ENCODE data around the gene ADGRE3. TPM values are rescaled to one million over a fixed set of nuclear protein-coding genes. Genes with fewer than 3 reads are reported as not detected.

ADGRE3 gene
- total RNA-seq, 2 donors from 2014 or later, result 0.15 TPM; not detected in 1

- DNase-seq (no peak), ATAC-seq (no peak)
- no peak overlapping the region for H3K4me3 Mint-ChIP-seq
- H3K36me3 Mint-ChIP-seq (ENCODE audit: low read depth), result no peaks in the 10 kb centered on the region
- no peaks in the 10 kb centered on the region for H3K27me3 Mint-ChIP-seq
- H3K9me3 ChIP-seq (ENCODE audit: control insufficient read depth, low read length, poor library complexity, severe bottlenecking), result no peaks in the 10 kb centered on the region
- no peak overlapping the region for H3K27ac Mint-ChIP-seq
- peaks cover 16% of the 10 kb centered on the region for H3K4me1 Mint-ChIP-seq
Measured at GRCh38 chr19:14576363-14576762, 98.3 kb downstream of the ADGRE3 start.

GRCh38 chr19:14575428-14575980, 99.1 kb downstream of the ADGRE3 start:
- H3K27me3 Mint-ChIP-seq, result no peaks in the 10 kb centered on the region
- H3K4me3 Mint-ChIP-seq, result no peak overlapping the region
- H3K4me1 Mint-ChIP-seq, result peaks cover 18% of the 10 kb centered on the region
- no peaks in the 10 kb centered on the region for H3K9me3 ChIP-seq (ENCODE audit: control insufficient read depth, low read length, poor library complexity, severe bottlenecking)
- no peaks in the 10 kb centered on the region for H3K36me3 Mint-ChIP-seq (ENCODE audit: low read depth)
- H3K27ac Mint-ChIP-seq, result no peak overlapping the region
- DNase-seq (no peak), ATAC-seq (no peak)

DNA sequence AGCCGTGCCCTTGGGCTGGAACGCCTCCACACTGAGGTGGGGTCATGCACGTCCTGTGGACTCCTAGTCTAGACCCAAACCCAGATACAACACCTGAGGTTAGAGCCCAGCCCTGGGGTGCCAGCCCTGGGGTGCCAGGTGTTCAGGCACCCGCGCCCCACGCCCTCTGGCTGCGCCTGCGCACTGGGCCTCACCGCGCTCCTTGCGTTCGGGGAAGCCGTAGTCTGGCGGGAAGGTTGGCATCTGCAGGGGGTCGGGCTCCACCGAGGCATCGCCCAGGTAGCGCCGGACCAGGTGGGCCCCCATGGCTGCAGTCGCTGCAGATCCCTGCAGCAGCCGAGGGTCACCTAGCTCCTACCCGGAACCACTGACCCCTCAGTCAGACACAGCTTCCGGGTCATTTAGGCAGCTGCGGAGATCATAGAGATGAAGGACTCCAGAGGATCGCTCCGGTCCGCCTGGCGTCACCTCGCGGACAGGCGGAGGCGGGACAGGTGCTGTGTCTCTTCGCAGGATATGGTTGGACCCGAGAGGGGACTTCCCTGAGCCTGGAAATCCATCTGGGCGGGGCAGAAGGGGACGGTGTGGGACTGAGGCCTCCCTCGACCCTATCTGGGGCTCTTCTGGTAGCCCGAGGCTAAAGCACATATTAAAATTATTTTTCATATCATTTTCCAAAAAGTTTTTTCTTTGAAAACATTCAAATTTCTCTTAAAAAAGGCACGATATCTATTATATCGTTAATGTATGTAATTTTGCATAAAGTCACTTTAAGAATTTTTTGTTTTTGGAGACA, 102.8 kb downstream of the ADGRE3 start, which contains the start of gene NDUFB7:
NDUFB7 (minus strand) TSS at position 372 of the 796 bp plus-strand sequence; CDS start at position 306, 66 bp downstream.
- H3K4me3 Mint-ChIP-seq, result peak within 1 kb of the TSS; percentile 94
- DNase-seq, result peak; percentile 81 to 87 (median 87)
- H3K9me3 ChIP-seq (ENCODE audit: control insufficient read depth, low read length, poor library complexity, severe bottlenecking), result no peaks in the 10 kb centered on the region
- H3K4me1 Mint-ChIP-seq, result peaks cover 32% of the 10 kb centered on the region
- peak; percentile 96 for ATAC-seq
- H3K36me3 Mint-ChIP-seq (ENCODE audit: low read depth), result no peaks in the 10 kb centered on the region
- H3K27ac Mint-ChIP-seq, result peak within 1 kb of the TSS; percentile 79
- H3K27me3 Mint-ChIP-seq, result no peaks in the 10 kb centered on the region

DNA sequence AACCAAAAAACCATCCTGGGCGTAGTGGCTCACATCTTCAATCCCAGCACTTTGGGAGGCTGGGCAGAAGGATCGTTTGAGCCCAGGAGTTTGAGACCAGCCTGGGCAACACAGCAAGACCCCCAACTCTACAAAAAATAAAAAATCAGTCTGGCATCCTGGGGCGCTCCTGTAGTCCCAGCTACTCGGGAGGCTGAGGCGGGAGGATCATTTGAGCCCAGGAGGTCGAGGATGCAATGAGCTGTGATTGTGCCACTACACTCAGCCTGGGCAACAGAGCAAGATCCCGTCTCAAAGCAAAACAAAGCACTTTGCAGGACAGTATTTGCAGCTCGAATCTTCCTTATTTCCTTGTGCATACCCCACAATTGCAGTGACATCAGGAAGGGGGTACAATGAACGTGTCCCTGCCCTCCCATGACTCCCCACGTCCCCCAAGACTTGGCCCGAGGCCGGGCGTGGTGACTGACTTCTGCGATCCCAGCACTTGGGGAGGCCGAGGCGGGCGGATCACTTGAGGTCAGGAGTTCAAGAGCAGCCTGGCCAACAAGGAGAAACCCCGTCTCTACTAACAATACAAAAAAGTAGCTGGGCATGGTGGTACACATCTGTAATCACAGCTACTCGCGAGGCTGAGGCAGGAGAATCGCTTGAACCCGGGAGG, 103.6 kb downstream of the ADGRE3 start:
- peaks cover 34% of the 10 kb centered on the region for H3K4me1 Mint-ChIP-seq
- peak overlapping the region; percentile 94 for H3K4me3 Mint-ChIP-seq
- peak overlapping the region; percentile 79 for H3K27ac Mint-ChIP-seq
- no peak for DNase-seq
- no peak for ATAC-seq
- H3K36me3 Mint-ChIP-seq (ENCODE audit: low read depth), result no peaks in the 10 kb centered on the region
- H3K9me3 ChIP-seq (ENCODE audit: control insufficient read depth, low read length, poor library complexity, severe bottlenecking), result no peaks in the 10 kb centered on the region
- no peaks in the 10 kb centered on the region for H3K27me3 Mint-ChIP-seq

Other genes starting within 250 kb of the ADGRE3 start
- gene PKN1, start 241.5 kb downstream of the ADGRE3 start, total RNA-seq, result 100 to 1,000 TPM; 163 to 202 TPM
- not detected for gene PTGER1, start 199.5 kb downstream of the ADGRE3 start, total RNA-seq
- gene GIPC1, start 178.7 kb downstream of the ADGRE3 start, total RNA-seq, result 10 to 100 TPM; 34.8 to 38.6 TPM
- 100 to 1,000 TPM; 483 to 558 TPM for gene DNAJB1, start 156.4 kb downstream of the ADGRE3 start, total RNA-seq
- 100 to 1,000 TPM; 111 to 125 TPM for gene TECR, start 145.2 kb downstream of the ADGRE3 start, total RNA-seq
- gene NDUFB7, start 102.8 kb downstream of the ADGRE3 start, total RNA-seq, result 10 to 100 TPM; 60.7 to 62.5 TPM
- 1 to 10 TPM in 1 of 2 donors, under 1 TPM in 1; 0.34 to 2.4 TPM for gene CLEC17A, start 91.8 kb downstream of the ADGRE3 start, total RNA-seq
- 10 to 100 TPM; 17.6 to 22.7 TPM for gene ZNF333, start 15.2 kb upstream of the ADGRE3 start, total RNA-seq
- 10 to 100 TPM in 1 of 2 donors, 1 to 10 TPM in 1; 5.3 to 20.6 TPM for gene ADGRE2, start 103.7 kb upstream of the ADGRE3 start, total RNA-seq
- not detected for gene OR7A5, start 160.3 kb upstream of the ADGRE3 start, total RNA-seq
- gene OR7C1, start 160.3 kb upstream of the ADGRE3 start, total RNA-seq, result not detected
- gene OR7A10, start 174.1 kb upstream of the ADGRE3 start, total RNA-seq, result not detected
- gene OR7A17, start 211.3 kb upstream of the ADGRE3 start, total RNA-seq, result not detected

Data from T-helper 17 cell (primary cell).